Activated T-cell treated with anti-CD3 and anti-CD28 coated beads for 1 hour (primary cell): ENCODE measurements around the gene EYS.

Experiments
- DNase-seq: peaks from one replicate; pipeline ENCODE4 v3.0.0-alpha.2; 2020; ENCODE audit warnings: low read depth

The EYS gene

GRCh38 chr6:64721865-64722264, 985.2 kb downstream of the EYS start:
- DNase-seq: no peak

DNA sequence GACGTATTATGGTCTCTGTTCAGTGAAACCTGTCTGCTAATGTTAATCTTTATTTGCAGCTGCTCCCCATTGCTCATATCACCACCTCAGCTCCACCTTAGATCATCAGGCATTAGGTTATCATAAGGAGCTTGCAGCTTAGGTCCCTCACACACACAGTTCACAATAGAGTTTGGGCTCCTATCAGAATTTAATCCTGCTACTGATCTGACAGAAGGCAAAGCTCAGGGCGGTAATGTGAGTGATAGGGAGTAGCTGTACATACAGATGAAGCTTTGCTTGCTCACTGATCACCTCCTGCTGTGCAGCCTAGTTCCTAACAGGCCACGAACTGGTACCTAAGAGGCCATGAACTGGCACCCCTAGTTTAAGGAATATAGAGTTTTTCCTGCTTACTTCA, 989.7 kb downstream of the EYS start:
- DNase-seq: no peak

DNA sequence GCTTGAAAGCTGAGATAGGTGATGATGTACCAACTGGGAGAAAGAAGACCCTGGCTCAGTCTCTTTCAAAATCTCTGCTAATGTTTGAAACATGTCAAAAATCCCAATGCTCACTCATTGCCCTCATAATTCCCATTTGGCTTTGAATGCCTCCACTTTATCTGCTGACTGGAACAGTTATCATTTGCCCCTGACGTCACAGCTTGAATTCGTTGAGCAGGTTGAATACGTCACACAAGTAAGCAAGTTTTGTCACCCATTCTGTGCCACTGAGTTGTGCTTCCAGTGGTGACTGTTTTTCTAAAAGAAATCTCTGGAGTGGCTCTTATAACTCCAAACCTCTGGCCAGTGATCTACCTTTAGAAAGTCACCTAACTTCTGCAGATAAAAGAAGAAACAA, 991.4 kb downstream of the EYS start:
- no peak for DNase-seq

- DNase-seq: no peak
Observed at GRCh38 chr6:64714073-64714472, 993.0 kb downstream of the EYS start.

DNA sequence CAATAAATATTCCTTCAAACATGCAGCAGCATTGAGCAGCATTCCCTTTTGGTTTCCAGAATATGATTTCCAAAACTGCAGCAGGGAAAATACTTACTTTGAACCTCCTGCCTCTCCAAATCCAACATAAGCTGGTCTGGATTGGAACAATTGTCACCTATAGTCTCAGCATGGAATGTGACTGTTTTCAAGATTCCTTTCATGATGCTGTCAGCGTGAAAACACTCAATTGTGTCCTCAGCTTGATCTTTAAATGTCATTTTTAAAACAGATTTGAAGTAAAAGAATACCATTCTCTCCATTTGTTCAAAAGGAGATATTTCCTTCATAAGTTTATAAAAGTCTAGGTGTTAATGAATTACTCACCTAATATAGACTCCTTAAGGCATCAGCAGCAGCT, 993.9 kb downstream of the EYS start:
- no peak for DNase-seq

DNA sequence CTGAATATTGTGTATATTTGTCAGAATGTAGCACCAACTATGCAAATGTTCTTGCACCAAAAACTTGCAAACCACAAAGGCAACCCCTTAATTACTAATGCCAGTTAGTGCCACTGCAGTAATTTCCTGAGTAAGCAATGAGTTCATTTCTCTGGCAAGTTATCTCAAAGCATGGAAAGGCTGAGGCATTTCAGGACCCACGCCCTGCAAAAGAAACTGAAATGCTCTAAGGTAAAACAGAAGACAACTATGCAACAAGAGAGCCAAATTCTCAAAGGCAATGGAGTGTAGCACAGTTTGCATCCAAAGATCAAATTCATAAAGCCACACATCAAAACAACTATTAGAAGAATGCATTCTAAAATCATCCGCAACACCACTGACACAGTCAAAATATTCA, 994.4 kb downstream of the EYS start:
- no peak for DNase-seq

GRCh38 chr6:64703922-64704321, 1003.1 kb downstream of the EYS start:
- no peak for DNase-seq

- DNase-seq: no peak
Observed at GRCh38 chr6:64696053-64696452, 1011.0 kb downstream of the EYS start.

- no peak for DNase-seq
Observed at GRCh38 chr6:64694356-64694755, 1012.7 kb downstream of the EYS start.

GRCh38 chr6:64691064-64691463, 1016.0 kb downstream of the EYS start:
- no peak for DNase-seq

GRCh38 chr6:64685401-64685800, 1021.6 kb downstream of the EYS start:
- DNase-seq: no peak

DNA sequence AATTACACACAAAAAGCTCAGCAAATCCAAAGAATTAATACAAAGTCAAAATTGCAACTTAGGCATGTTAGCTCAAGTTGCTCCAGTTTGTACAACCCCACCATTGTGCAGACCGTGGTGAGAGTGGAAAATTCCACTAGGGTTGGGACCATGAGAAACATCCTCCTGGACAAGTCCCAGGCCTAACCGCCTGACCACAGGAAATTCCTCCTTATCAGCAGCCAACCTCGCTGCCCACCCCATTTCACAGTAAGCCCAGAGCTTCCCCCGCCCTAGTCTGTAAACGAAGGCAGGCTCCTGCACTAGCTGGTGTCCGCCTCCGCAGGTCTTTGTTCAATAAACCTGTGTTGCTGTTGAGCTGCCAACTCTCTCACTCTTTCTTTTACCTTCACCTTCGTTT, 1023.3 kb downstream of the EYS start:
- no peak for DNase-seq

- DNase-seq: no peak
Observed at GRCh38 chr6:64681416-64682160, 1025.4 kb downstream of the EYS start.

GRCh38 chr6:64680446-64680845, 1026.6 kb downstream of the EYS start:
- no peak for DNase-seq

GRCh38 chr6:64679416-64679815, 1027.6 kb downstream of the EYS start:
- no peak for DNase-seq

- DNase-seq: no peak
Observed at GRCh38 chr6:64672651-64673050, 1034.4 kb downstream of the EYS start.

- DNase-seq: no peak
Observed at GRCh38 chr6:64672131-64672530, 1034.9 kb downstream of the EYS start.

DNA sequence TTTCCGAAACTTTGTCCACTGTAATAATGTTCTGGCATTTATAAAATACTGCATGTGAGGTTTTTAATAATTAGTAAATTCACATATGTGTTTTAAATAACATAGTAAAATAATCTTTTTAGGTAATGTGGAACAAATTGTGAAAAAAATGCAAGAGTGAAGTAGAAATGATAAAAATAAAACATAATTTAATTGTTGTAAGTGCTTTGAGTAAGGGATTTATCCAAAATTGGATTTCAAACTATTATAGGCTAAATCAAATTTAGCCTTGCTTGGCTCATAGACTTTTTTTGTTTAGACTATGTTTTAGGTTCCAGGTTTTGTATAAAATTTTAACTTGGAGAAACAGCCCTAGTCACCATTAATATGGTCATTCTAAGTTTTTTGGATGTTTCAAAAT, 1041.9 kb downstream of the EYS start:
- no peak for DNase-seq

GRCh38 chr6:64664480-64664879, 1042.5 kb downstream of the EYS start:
- no peak for DNase-seq

DNA sequence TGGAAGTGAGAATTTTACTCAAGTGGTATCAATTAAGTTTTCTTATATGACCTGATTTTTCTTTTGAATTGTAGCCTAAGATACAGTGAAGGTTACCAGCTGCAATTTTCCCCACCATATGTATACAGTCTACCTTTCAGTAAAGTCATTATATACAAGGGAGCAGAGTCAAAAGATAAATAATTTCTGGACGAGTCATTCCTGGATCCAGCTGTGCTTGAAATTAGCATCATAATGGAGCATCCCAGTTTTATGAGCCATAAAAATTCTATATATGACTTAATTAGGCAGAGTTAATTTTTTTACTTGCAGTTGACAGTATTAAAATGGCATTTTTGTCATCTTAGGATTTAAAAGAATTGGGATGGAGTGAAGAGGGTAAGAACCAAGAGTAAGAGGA, 1063.0 kb downstream of the EYS start:
- DNase-seq: no peak

DNA sequence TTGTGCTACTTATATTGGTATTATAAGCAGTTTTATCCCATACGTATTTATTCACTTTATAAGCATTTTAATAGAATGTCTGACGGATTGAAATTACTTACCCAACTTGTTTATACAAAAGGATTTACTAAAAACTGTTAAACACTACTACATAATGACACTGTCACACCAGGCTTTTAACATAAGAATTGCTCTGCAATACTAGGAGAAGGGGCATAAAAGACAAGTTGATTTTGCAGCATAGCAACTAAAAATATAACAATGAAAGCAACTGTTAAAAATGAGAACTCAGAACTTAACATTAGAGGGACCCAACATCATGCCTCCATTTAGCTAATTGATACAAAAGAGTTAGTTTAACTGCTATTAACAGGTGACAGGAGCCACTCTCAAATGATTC, 1076.1 kb downstream of the EYS start:
- no peak for DNase-seq

DNA sequence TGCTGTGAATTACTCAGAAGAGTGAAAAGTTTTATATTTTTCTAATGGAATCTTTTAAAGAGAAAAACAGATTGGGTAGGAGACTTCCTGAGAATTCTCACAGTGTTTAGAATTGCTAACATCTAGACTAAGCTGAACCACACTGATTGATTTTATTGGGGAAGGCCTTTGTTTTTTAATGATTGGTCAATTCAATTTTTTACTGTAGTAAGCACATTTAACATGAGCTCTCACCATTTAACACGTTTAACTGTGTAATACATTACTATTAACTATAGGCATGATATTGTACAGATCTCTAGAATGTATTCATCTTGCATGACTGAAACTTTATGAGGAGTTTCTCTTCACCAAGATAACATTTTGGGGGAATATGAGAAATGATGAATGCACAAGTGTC, 1084.1 kb downstream of the EYS start:
- no peak for DNase-seq

- DNase-seq: no peak
Observed at GRCh38 chr6:64602993-64603392, 1104.0 kb downstream of the EYS start.

DNA sequence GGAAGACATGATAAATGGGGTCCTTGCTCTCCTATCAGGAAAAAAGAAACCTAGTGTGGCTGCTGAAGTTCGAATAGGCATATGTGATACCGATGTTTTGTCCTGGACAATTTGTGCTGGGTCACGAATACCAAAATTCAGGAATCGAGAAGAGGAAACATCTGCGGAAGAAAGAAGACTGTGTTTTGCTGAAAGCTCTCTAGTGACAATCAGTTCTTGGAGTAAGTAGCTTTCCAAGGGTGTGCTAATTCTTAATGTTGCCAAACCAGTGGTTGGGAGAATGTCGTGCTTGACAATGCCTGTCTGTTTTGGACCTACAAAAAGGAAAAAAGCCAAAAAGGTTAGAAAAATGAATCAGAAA, 1115.4 kb downstream of the EYS start:
- DNase-seq: no peak
